IMR-90 (cell line): ENCODE data around the gene BCL7A. TPM values are rescaled to one million over a fixed set of nuclear protein-coding genes. Genes with fewer than 3 reads are reported as not detected.

ENCODE experiments used
- ATAC-seq: fragments of 200-7000 bp; cut with Tn5 transposase; 2 replicates; pipeline ENCODE4 v1.9.1; 2020; ENCODE audit warnings: low read depth, mild to moderate bottlenecking, moderate library complexity
- BruUV-seq: library from RNA; stranded (reverse); fragments of 400-500 nt; replicated peaks from 2 replicates; lab custom pipeline; 2021; lab: Mats Ljungman, UMichigan
- CTCF ChIA-PET: fragments of 300-600 bp; formaldehyde crosslinking; extraction: SDS; loops from one replicate; lab custom pipeline; 2021; ENCODE audit warnings: antibody characterized with exemption; lab: Yijun Ruan, JAX
- POLR2A ChIA-PET: fragments of 300-600 bp; sonication (Branson Sonifier 250); formaldehyde crosslinking; loops from one replicate; lab custom pipeline; 2022; ENCODE audit warnings: antibody characterized with exemption; ENCODE audit not compliant: unreplicated experiment; lab: Charles Lee
- DNase-seq: peaks from one replicate; pipeline ENCODE4 v3.0.0; 2013
- H2AFZ ChIP-seq: replicated peaks from 2 replicates; pipeline ENCODE3; 2013; ENCODE audit warnings: low read length, mild to moderate bottlenecking; ENCODE audit not compliant: poor library complexity
- H2AK5ac ChIP-seq: 2 replicates; pipeline ENCODE4 v1.6.1; 2013; ENCODE audit warnings: low read depth, low read length, inconsistent platforms
- H2AK9ac ChIP-seq: replicated peaks from 2 replicates; pipeline ENCODE3; 2013; ENCODE audit warnings: mild to moderate bottlenecking, low read depth, low read length, moderate library complexity; ENCODE audit not compliant: poor library complexity
- H2BK120ac ChIP-seq: 2 replicates; pipeline ENCODE4 v1.6.1; 2013; ENCODE audit warnings: low read depth, low read length, inconsistent platforms
- H2BK15ac ChIP-seq: 3 replicates; pipeline ENCODE4 v1.6.1; 2013; ENCODE audit warnings: low read depth, low read length, inconsistent platforms
- H2BK20ac ChIP-seq: 2 replicates; pipeline ENCODE4 v1.6.1; 2013; ENCODE audit warnings: low read depth, mild to moderate bottlenecking, inconsistent platforms, low read length, moderate library complexity
- H2BK5ac ChIP-seq: 2 replicates; pipeline ENCODE4 v1.6.1; 2013; ENCODE audit warnings: mild to moderate bottlenecking, low read depth, low read length, inconsistent platforms; ENCODE audit not compliant: poor library complexity, severe bottlenecking
- H3K14ac ChIP-seq: replicated peaks from 2 replicates; pipeline ENCODE4 v1.6.1; 2013; ENCODE audit warnings: low read depth, low read length, inconsistent platforms
- H3K18ac ChIP-seq: 2 replicates; pipeline ENCODE4 v1.6.1; 2013; ENCODE audit warnings: low read depth, low read length, control low read depth
- H3K23ac ChIP-seq: 2 replicates; pipeline ENCODE4 v1.6.1; 2013; ENCODE audit warnings: low read depth, low read length, inconsistent platforms
- H3K27ac ChIP-seq: 2 replicates; pipeline ENCODE4 v1.5.1; 2013; ENCODE audit warnings: mild to moderate bottlenecking, control low read depth, low read length; ENCODE audit not compliant: insufficient read depth
- H3K27me3 ChIP-seq: 2 replicates; pipeline ENCODE4 v1.6.1; 2013; ENCODE audit warnings: low read length; ENCODE audit not compliant: control insufficient read depth, insufficient read depth
- H3K36me3 ChIP-seq: 2 replicates; pipeline ENCODE4 v1.6.1; 2013; ENCODE audit warnings: low read length, mixed read lengths; ENCODE audit not compliant: control insufficient read depth, insufficient read depth
- H3K4ac ChIP-seq: 2 replicates; pipeline ENCODE4 v1.6.1; 2013; ENCODE audit warnings: low read depth, low read length, inconsistent platforms
- H3K4me1 ChIP-seq: 2 replicates; pipeline ENCODE4 v1.6.1; 2013; ENCODE audit warnings: low read length, mixed read lengths; ENCODE audit not compliant: control insufficient read depth, insufficient read depth
- H3K4me2 ChIP-seq: 2 replicates; pipeline ENCODE4 v1.6.1; 2013; ENCODE audit warnings: low read depth, mild to moderate bottlenecking, control low read depth, low read length, moderate library complexity
- H3K4me3 ChIP-seq: 2 replicates; pipeline ENCODE4 v1.5.1; 2013; ENCODE audit warnings: low read depth, mild to moderate bottlenecking, control low read depth, low read length, moderate library complexity; ENCODE audit not compliant: insufficient read depth
- H3K56ac ChIP-seq: 2 replicates; pipeline ENCODE4 v1.6.1; 2013; ENCODE audit warnings: low read length, inconsistent platforms; ENCODE audit not compliant: insufficient read depth; ENCODE audit errors: extremely low read depth
- H3K79me1 ChIP-seq, 2 experiments: 2 replicates each; pipeline ENCODE4 v1.6.1; 2013; ENCODE audit warnings: low read length in 2 of 2, inconsistent platforms in 1 of 2, low read depth in 1 of 2
- H3K9ac ChIP-seq: 2 replicates; pipeline ENCODE4 v1.6.1; 2013; ENCODE audit warnings: low read depth, low read length, control low read depth
- H3K9me1 ChIP-seq: 2 replicates; pipeline ENCODE4 v1.6.1; 2013; ENCODE audit warnings: low read length, inconsistent platforms; ENCODE audit not compliant: insufficient read depth
- H3K9me3 ChIP-seq: 2 replicates; pipeline ENCODE4 v1.6.1; 2013; ENCODE audit warnings: low read length; ENCODE audit not compliant: control insufficient read depth, insufficient read depth
- H4K20me1 ChIP-seq: 2 replicates; pipeline ENCODE4 v1.6.1; 2013; ENCODE audit warnings: low read length, inconsistent platforms; ENCODE audit not compliant: insufficient read depth
- H4K5ac ChIP-seq: 2 replicates; pipeline ENCODE4 v1.6.1; 2013; ENCODE audit warnings: mild to moderate bottlenecking, low read depth, low read length, control low read depth
- H4K8ac ChIP-seq, 2 experiments: 2 replicates each; pipeline ENCODE4 v1.6.1; 2013; ENCODE audit warnings: low read depth in 2 of 2, low read length in 2 of 2, control low read depth in 1 of 2, inconsistent platforms in 1 of 2
- H4K91ac ChIP-seq: 2 replicates; pipeline ENCODE4 v1.6.1; 2013; ENCODE audit warnings: low read depth, low read length, inconsistent platforms; ENCODE audit not compliant: insufficient read depth
- BHLHE40 ChIP-seq: fragments of 150-350 bp; IDR thresholded peaks from 2 replicates; pipeline ENCODE4 v1.6.1; 2016; ENCODE audit warnings: mild to moderate bottlenecking, low read depth, low read length
- ELK1 ChIP-seq: fragments of 150-350 bp; IDR thresholded peaks from 2 replicates; pipeline ENCODE4 v1.6.1; 2016; ENCODE audit warnings: low read depth, mild to moderate bottlenecking, low read length, moderate library complexity, borderline replicate concordance
- FOS ChIP-seq: fragments of 150-350 bp; IDR thresholded peaks from 2 replicates; pipeline ENCODE4 v1.6.1; 2016; ENCODE audit warnings: low read depth, low read length
- MAFK ChIP-seq: IDR thresholded peaks from 2 replicates; pipeline ENCODE4 v1.6.1; 2012; ENCODE audit warnings: low read depth, low read length, improper control_type of control experiment
- MXI1 ChIP-seq: IDR thresholded peaks from 2 replicates; pipeline ENCODE4 v1.6.1; 2012; ENCODE audit warnings: low read depth, mild to moderate bottlenecking, low read length, moderate library complexity, borderline replicate concordance
- USF2 ChIP-seq: fragments of 150-350 bp; IDR thresholded peaks from 2 replicates; pipeline ENCODE4 v1.6.1; 2017; ENCODE audit warnings: mild to moderate bottlenecking, antibody characterized with exemption, low read length, low read depth
- WGBS, 2 experiments: methylation state at CpG; one replicate each; pipeline versions ENCODE4 v1.1.5 to v1.1.7; 2013; ENCODE audit warnings: missing lambda C conversion rate in 2 of 2; ENCODE audit not compliant: insufficient read length in 1 of 2; ENCODE audit errors: extremely low coverage in 2 of 2; 5-methylcytosine and 5-hydroxymethylcytosine counted together
- dilution Hi-C: fragments of 300-500 bp; cut with HindIII; formaldehyde crosslinking; loops from one replicate; pipeline ENCODE4 v1.14.3; 2018; ENCODE audit warnings: low sequenced_read_pairs; ENCODE audit not compliant: unreplicated experiment
- in situ Hi-C: fragments of 300-500 bp; cut with MboI; formaldehyde crosslinking; loops from 3 replicates; pipeline ENCODE4 v1.14.3; 2019; ENCODE audit warnings: low sequenced_read_pairs, inconsistent platforms, mixed read lengths
- intact Hi-C: fragments of 100-400 bp; cut with micrococcal nuclease; formaldehyde crosslinking; loops from 2 replicates; pipeline ENCODE4 v1.10.0; 2022
- polyA plus RNA-seq, 3 experiments: library from polyadenylated mRNA; depleted of rRNA; stranded (reverse); fragments of >200 nt; gene quantifications; 2 replicates each; pipeline ENCODE4 v1.2.3, GENCODE V29; 2012; ENCODE audit warnings: low replicate concordance in 1 of 3
- total RNA-seq: library from RNA; depleted of rRNA; stranded (reverse); fragments of >200 nt; gene quantifications from 2 replicates; pipeline ENCODE4 v1.2.3, GENCODE V29; 2012

Gene BCL7A
- total and polyA plus RNA-seq, 2 of the 4 experiments (the other 2 are of a cell fraction), result 5.6 to 7.9 TPM

GRCh38 chr12:122045262-122045661, 23.6 kb downstream of the BCL7A start:
- Histone ChIP-seq H3K36me3 (peaks cover 16% of the 10 kb centered on the region), H2BK5ac (no peak overlapping the region), H2BK120ac (no peak overlapping the region), H3K4me3 (no peak overlapping the region), H3K9ac (no peak overlapping the region), H3K56ac (no peak overlapping the region), H3K14ac (no peak overlapping the region), H3K79me1 (no peaks in the 10 kb centered on the region), H3K18ac (no peak overlapping the region), H4K91ac (no peak overlapping the region), H4K8ac (no peak overlapping the region), H4K20me1 (peaks cover 4% of the 10 kb centered on the region; the same call in 1 of the 2 replicates), H2AFZ (no peak overlapping the region), H3K27me3 (no peaks in the 10 kb centered on the region), H3K23ac (no peak overlapping the region), H3K9me3 (no peaks in the 10 kb centered on the region), H3K27ac (no peak overlapping the region), H2AK9ac (no peak overlapping the region), H2BK15ac (no peak overlapping the region), H3K9me1 (no peaks in the 10 kb centered on the region), H3K4ac (no peak overlapping the region), H2BK20ac (no peak overlapping the region), H2AK5ac (no peak overlapping the region), H4K5ac (no peak overlapping the region), H3K4me1 (no peaks in the 10 kb centered on the region), H3K4me2 (no peak overlapping the region)
- no peak for TF ChIP-seq MAFK
- no peak for TF ChIP-seq USF2
- no peak for TF ChIP-seq MXI1
- TF ChIP-seq ELK1, result no peak
- TF ChIP-seq BHLHE40, result no peak
- no peak for TF ChIP-seq FOS
- DNase-seq, result no peak
- ATAC-seq, result no peak
- 96% methylated on average over 7 of the region's 7 CpGs; no CpG with 5 or more reads in 1 of the 2 experiments for WGBS, 2 experiments
- ChIA-PET CTCF (no interaction called here), POLR2A (no interaction called here)
- in situ Hi-C loops, result no loop called here
- BruUV-seq, result no TSS peak
- intact Hi-C loops, result no loop called here
- dilution Hi-C loops, result no loop called here
